Kidney (tissue), 14 donors: ENCODE data around the gene FOXF2. TPM values are rescaled to one million over a fixed set of nuclear protein-coding genes. Genes with fewer than 3 reads are reported as not detected.

Source experiments
- DNase-seq, 5 donors: peaks; one replicate each; pipeline ENCODE4 v3.0.0-alpha.2; 2013 to 2020
- FAIRE-seq: peaks from 2 replicates; lab custom pipeline; 2012; peaks lifted over from hg19 to GRCh38; lab: Jason Lieb, UNC
- H3K27ac ChIP-seq, 2 donors: one replicate each; pipeline ENCODE4 v1.7.0; 2013; ENCODE audit warnings: low read depth in 2 of 2, low read length in 2 of 2, inconsistent platforms in 1 of 2
- H3K27me3 ChIP-seq: one replicate; pipeline ENCODE4 v1.7.1; 2013; ENCODE audit warnings: low read length, inconsistent platforms; ENCODE audit not compliant: control insufficient read depth, insufficient read depth
- H3K36me3 ChIP-seq, 3 donors: one replicate each; pipeline versions ENCODE4 v1.7.0 to v1.7.1; 2013; ENCODE audit warnings: low read length in 3 of 3, control low read depth in 1 of 3, inconsistent platforms in 1 of 3; ENCODE audit not compliant: insufficient read depth in 3 of 3, control insufficient read depth in 2 of 3
- H3K4me1 ChIP-seq, 3 donors: one replicate each; pipeline versions ENCODE4 v1.7.0 to v1.7.1; 2013; ENCODE audit warnings: low read length in 3 of 3, inconsistent platforms in 1 of 3, low read depth in 1 of 3; ENCODE audit not compliant: control insufficient read depth in 2 of 3, insufficient read depth in 2 of 3
- H3K4me3 ChIP-seq, 3 donors: one replicate each; pipeline versions ENCODE4 v1.7.0 to v1.8.1; 2013; ENCODE audit warnings: low read length in 3 of 3, control low read depth in 1 of 3, inconsistent platforms in 1 of 3
- H3K9ac ChIP-seq, 3 donors: one replicate each; pipeline versions ENCODE4 v1.7.0 to v1.7.1; 2013; ENCODE audit warnings: low read length in 3 of 3, control low read depth in 1 of 3, inconsistent platforms in 1 of 3
- H3K9me3 ChIP-seq, 3 donors: one replicate each; pipeline versions ENCODE4 v1.7.0 to v1.7.1; 2013; ENCODE audit warnings: low read length in 3 of 3, control low read depth in 1 of 3, inconsistent platforms in 1 of 3; ENCODE audit not compliant: control insufficient read depth in 2 of 3, insufficient read depth in 1 of 3
- CTCF ChIP-seq: IDR thresholded peaks from 3 replicates; pipeline ENCODE4 v1.5.1; 2012; ENCODE audit warnings: mild to moderate bottlenecking, moderate library complexity, borderline replicate concordance; ENCODE audit not compliant: insufficient read depth; ENCODE audit errors: extremely low read depth
- intact Hi-C: fragments of 100-400 bp; cut with DNase I; formaldehyde crosslinking; loops from one replicate; pipeline ENCODE4 v1.11.1; 2022
- polyA plus RNA-seq: library from polyadenylated mRNA; stranded (reverse); fragments of 350-450 nt; fragmentation: Illumina TruSeq; extraction: RNeasy Lipid Tissue Mini Kit (QIAGEN cat#74804); gene quantifications from one replicate; pipeline ENCODE4 v1.2.3, GENCODE V29; 2014; ENCODE audit warnings: low read depth, low replicate concordance; ENCODE audit not compliant: insufficient read depth
- total RNA-seq: library from RNA; stranded (reverse); fragmentation: NEBNext Ultra II Directional; extraction: Animal tissue kit (Norgen Biotek cat#: 25700); gene quantifications from one replicate; pipeline ENCODE4 v1.2.1, GENCODE V29; 2021
- donor health status: control.
- donor health status: control.
- donor health status: control.
- donor health status: control.
- donor health status: control.
- donor health status: DM: yes; HTN: yes; CAD: no.
- donor health status: Normal renal cell carcinoma (clear cell type).

FOXF2 gene
- total and polyA plus RNA-seq, 2 donors from 2014 or later: 0.44 TPM; not detected in 1

- peaks cover 2% of the 10 kb centered on the region for H3K27me3 ChIP-seq
- H3K36me3 ChIP-seq: no peaks in the 10 kb centered on the region
- FAIRE-seq (no peak), DNase-seq (peak in 1 of 5 donors; percentile 18)
- intact Hi-C loops: no loop called here
- H3K27ac ChIP-seq: no peak overlapping the region
- H3K4me3 ChIP-seq: no peak overlapping the region
- H3K4me1 ChIP-seq: no peaks in the 10 kb centered on the region
- H3K9me3 ChIP-seq: no peaks in the 10 kb centered on the region
- H3K9ac ChIP-seq: no peak overlapping the region
- no peak for TF ChIP-seq CTCF
These were observed 48.4 kb downstream of the FOXF2 start for GRCh38 chr6:1437553-1438406.

GRCh38 chr6:1438471-1438881 is 49.1 kb downstream of the FOXF2 start:
- no peaks in the 10 kb centered on the region for H3K4me1 ChIP-seq
- TF ChIP-seq CTCF: no peak
- H3K4me3 ChIP-seq: no peak overlapping the region
- no peaks in the 10 kb centered on the region for H3K36me3 ChIP-seq
- no peak overlapping the region for H3K27ac ChIP-seq
- no peak overlapping the region for H3K9ac ChIP-seq
- intact Hi-C loops: no loop called here
- no peaks in the 10 kb centered on the region for H3K9me3 ChIP-seq
- DNase-seq: peak in 1 of 5 donors; percentile 31
- FAIRE-seq: no peak
- H3K27me3 ChIP-seq: peaks cover 2% of the 10 kb centered on the region

GRCh38 chr6:1439349-1439748 is 50.0 kb downstream of the FOXF2 start:
- Histone ChIP-seq H3K4me3 (no peak overlapping the region), H3K9me3 (no peaks in the 10 kb centered on the region), H3K36me3 (no peaks in the 10 kb centered on the region), H3K27ac (no peak overlapping the region), H3K27me3 (peaks cover 2% of the 10 kb centered on the region), H3K9ac (no peak overlapping the region), H3K4me1 (no peaks in the 10 kb centered on the region)
- peak in 1 of 5 donors; percentile 4 for DNase-seq
- intact Hi-C loops: no loop called here
- no peak for FAIRE-seq
- TF ChIP-seq CTCF: no peak
